Suprapubic skin (tissue), 4 donors: ENCODE results near the gene ZMYND11. TPM values are rescaled to one million over a fixed set of nuclear protein-coding genes. Genes with fewer than 3 reads are reported as not detected.

ENCODE experiments used
- DNase-seq, 2 donors: peaks; one replicate each; pipeline ENCODE4 v3.0.0-alpha.2; 2019; ENCODE audit warnings: low spot score in 2 of 2
- H3K27ac ChIP-seq: fragments of 200-600 bp; sonication (generic); one replicate; pipeline ENCODE4 v1.5.1; 2019
- H3K27me3 ChIP-seq: fragments of 200-600 bp; sonication (generic); one replicate; pipeline ENCODE4 v1.5.1; 2019
- H3K36me3 ChIP-seq: fragments of 200-600 bp; sonication (generic); one replicate; pipeline ENCODE4 v1.5.1; 2019
- H3K4me1 ChIP-seq: fragments of 200-600 bp; sonication (generic); one replicate; pipeline ENCODE4 v1.5.1; 2019
- H3K4me3 ChIP-seq: fragments of 200-600 bp; sonication (generic); one replicate; pipeline ENCODE4 v1.5.1; 2019; ENCODE audit warnings: mild to moderate bottlenecking
- H3K9me3 ChIP-seq: fragments of 200-600 bp; sonication (generic); one replicate; pipeline ENCODE4 v1.5.1; 2019
- CTCF ChIP-seq, 2 donors: fragments of 200-600 bp in 1 of 2; fragments of 450-650 bp in 1 of 2; sonication (generic) in 1 of 2; IDR thresholded peaks; one replicate each; pipeline ENCODE4 v1.5.1; 2016 to 2019; ENCODE audit warnings: antibody characterized with exemption in 2 of 2, mild to moderate bottlenecking in 1 of 2, moderate library complexity in 1 of 2
- EP300 ChIP-seq: sonication (generic); formaldehyde crosslinking; IDR thresholded peaks from one replicate; pipeline ENCODE4 v1.6.1; 2017; ENCODE audit warnings: antibody characterized with exemption
- POLR2A ChIP-seq, 2 donors: fragments of 450-650 bp; IDR thresholded peaks; one replicate each; pipeline ENCODE4 v1.6.1; 2017; ENCODE audit warnings: antibody characterized with exemption in 2 of 2, mild to moderate bottlenecking in 2 of 2, moderate library complexity in 2 of 2
- POLR2AphosphoS5 ChIP-seq, 3 donors: sonication (generic); formaldehyde crosslinking; IDR thresholded peaks; one replicate each; pipeline ENCODE4 v1.6.1; 2017; ENCODE audit warnings: antibody characterized with exemption in 3 of 3
- WGBS: methylation state at CpG from one replicate; pipeline ENCODE4 v1.1.5; 2018; 5-methylcytosine and 5-hydroxymethylcytosine counted together
- total RNA-seq, 4 donors: library from RNA; depleted of rRNA; stranded (reverse); fragments of >200 nt; gene quantifications; one replicate each; pipeline ENCODE4 v1.1.0, GENCODE V29; 2016

ZMYND11 gene
- 10 to 100 TPM; 35.4 to 66.6 (median 53.1) TPM for total RNA-seq

GRCh38 chr10:135132-135600 lies at the start of gene ZMYND11:
Gene ZMYND11 (plus strand): TSS chr10:135455. CDS start chr10:180013, 44,558 bp downstream.
- H3K27ac ChIP-seq: peak within 1 kb of the TSS; percentile 99
- H3K27me3 ChIP-seq: no peaks in the 10 kb centered on the region
- TF ChIP-seq POLR2AphosphoS5 (IDR thresholded peaks at IDR 0.05): no peak
- TF ChIP-seq CTCF (IDR thresholded peaks at IDR 0.05): no peak
- TF ChIP-seq EP300: no peak
- TF ChIP-seq POLR2A (IDR thresholded peaks at IDR 0.05): no peak
- DNase-seq: peak in 1 of 2 donors; percentile 77
- peaks cover 37% of the 10 kb centered on the region for H3K4me1 ChIP-seq
- 0% methylated on average over 3 of the region's 73 CpGs for WGBS
- H3K9me3 ChIP-seq: no peaks in the 10 kb centered on the region
- H3K36me3 ChIP-seq: no peaks in the 10 kb centered on the region
- H3K4me3 ChIP-seq: peak within 1 kb of the TSS; percentile 92

- WGBS: 100% methylated on average over 3 of the region's 10 CpGs
- H3K4me3 ChIP-seq: no peak overlapping the region
Observed at GRCh38 chr10:86031-86430, 49.2 kb upstream of the ZMYND11 start.

DNA sequence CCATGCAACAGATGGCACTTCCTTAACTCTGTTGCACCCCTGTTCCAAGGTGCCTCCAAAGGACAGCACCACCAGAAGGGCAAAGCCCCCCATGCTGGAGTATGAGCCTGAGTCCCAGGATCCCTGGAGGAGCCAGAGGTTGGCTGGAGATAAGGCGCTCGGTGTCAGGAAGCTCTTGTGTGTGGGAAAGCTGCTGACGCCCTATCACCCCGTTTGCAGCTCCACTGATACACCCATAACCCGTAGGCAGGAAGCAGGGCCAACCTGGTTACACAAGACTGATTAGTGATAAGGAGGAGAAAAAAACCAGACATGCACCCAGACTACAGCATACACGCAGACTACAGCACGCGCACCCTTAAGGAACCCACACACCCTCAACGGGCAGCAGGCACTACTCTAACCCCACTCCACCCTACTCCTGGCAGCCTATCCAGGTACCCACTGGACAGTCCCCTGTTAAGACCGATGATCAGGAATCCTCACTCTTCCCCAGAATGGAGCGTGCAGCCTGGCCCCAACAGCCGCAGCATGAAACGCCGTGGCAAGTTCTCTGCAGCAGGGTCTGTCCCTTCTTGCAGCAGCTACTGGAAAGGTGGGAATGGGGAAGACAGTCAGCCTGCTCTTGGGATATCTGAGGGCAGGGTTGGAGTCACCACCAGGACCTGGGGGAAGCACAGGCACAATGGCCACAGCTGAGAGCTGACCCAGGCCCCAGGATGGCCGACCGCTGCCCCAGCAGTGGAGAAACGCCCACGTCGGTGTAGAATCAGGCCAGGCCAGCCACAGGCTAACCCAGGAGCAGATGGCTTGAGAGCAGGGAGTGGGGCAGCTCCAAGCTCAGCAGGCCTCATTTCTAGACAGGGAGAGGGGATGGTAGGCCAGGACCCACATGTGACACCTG lies 47.8 kb upstream of the ZMYND11 start:
- TF ChIP-seq EP300: no peak
- no peak for TF ChIP-seq POLR2AphosphoS5 (IDR thresholded peaks at IDR 0.05)
- TF ChIP-seq POLR2A (IDR thresholded peaks at IDR 0.05): no peak
- no peak for TF ChIP-seq CTCF (IDR thresholded peaks at IDR 0.05)
- no peak overlapping the region for H3K27ac ChIP-seq
- 53% methylated on average over 10 of the region's 19 CpGs for WGBS

More at GRCh38 chr10:86031-86430, 49.2 kb upstream of the ZMYND11 start:
- no peak overlapping the region for H3K27ac ChIP-seq
- TF ChIP-seq EP300 (no peak), POLR2AphosphoS5 (IDR thresholded peaks at IDR 0.05) (no peak), POLR2A (IDR thresholded peaks at IDR 0.05) (no peak), CTCF (IDR thresholded peaks at IDR 0.05) (no peak)
- no peaks in the 10 kb centered on the region for H3K36me3 ChIP-seq
- peaks cover 8% of the 10 kb centered on the region for H3K27me3 ChIP-seq
- H3K4me1 ChIP-seq: peaks cover 10% of the 10 kb centered on the region
- DNase-seq: no peak
- no peaks in the 10 kb centered on the region for H3K9me3 ChIP-seq

GRCh38 chr10:88253-88652 lies 47.0 kb upstream of the ZMYND11 start:
- H3K4me1 ChIP-seq: peaks cover 10% of the 10 kb centered on the region
- no peaks in the 10 kb centered on the region for H3K36me3 ChIP-seq
- no peak overlapping the region for H3K4me3 ChIP-seq
- TF ChIP-seq POLR2A (IDR thresholded peaks at IDR 0.05) (no peak), CTCF (IDR thresholded peaks at IDR 0.05) (no peak), POLR2AphosphoS5 (IDR thresholded peaks at IDR 0.05) (no peak), EP300 (no peak)
- no peaks in the 10 kb centered on the region for H3K27me3 ChIP-seq
- H3K9me3 ChIP-seq: no peaks in the 10 kb centered on the region
- WGBS: 60% methylated on average over 1 of the region's 4 CpGs
- DNase-seq: no peak
- H3K27ac ChIP-seq: no peak overlapping the region

More for the DNA sequence above, 47.8 kb upstream of the ZMYND11 start:
- no peaks in the 10 kb centered on the region for H3K36me3 ChIP-seq
- H3K4me3 ChIP-seq: no peak overlapping the region
- no peaks in the 10 kb centered on the region for H3K9me3 ChIP-seq
- DNase-seq: no peak
- peaks cover 10% of the 10 kb centered on the region for H3K4me1 ChIP-seq
- H3K27me3 ChIP-seq: no peaks in the 10 kb centered on the region

DNA sequence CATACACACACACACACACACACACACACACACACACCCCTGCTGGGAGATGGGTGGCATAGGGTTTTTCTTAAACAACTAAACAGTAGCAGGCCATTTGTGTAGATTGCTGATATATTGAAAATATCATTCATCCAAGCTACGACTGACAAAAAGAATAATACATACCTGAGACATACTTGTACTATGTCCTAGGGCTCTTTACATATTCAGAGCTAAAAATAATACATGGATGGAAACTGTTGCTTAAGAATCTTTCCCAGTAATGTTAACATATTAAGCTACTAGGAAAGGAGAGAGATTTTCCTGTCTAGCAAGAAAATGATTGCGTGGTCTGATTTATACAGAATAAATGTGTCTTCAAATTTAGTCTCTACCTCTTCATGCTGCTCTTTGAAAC lies 46.0 kb upstream of the ZMYND11 start:
- peaks cover 10% of the 10 kb centered on the region for H3K4me1 ChIP-seq
- H3K27me3 ChIP-seq: no peaks in the 10 kb centered on the region
- DNase-seq: no peak
- no peaks in the 10 kb centered on the region for H3K9me3 ChIP-seq
- WGBS: 52% methylated on average over 2 of the region's 2 CpGs
- TF ChIP-seq CTCF (IDR thresholded peaks at IDR 0.05) (no peak), POLR2AphosphoS5 (IDR thresholded peaks at IDR 0.05) (no peak)
- H3K4me3 ChIP-seq: no peak overlapping the region
- H3K36me3 ChIP-seq: no peaks in the 10 kb centered on the region
- H3K27ac ChIP-seq: no peak overlapping the region
